Memory B cell (primary cell): ENCODE results near the gene GMIP.

Experiments used
- ATAC-seq: fragments of 150-1000 bp; cut with Tn5 transposase; 2 replicates; pipeline ENCODE4 v1.10.0; 2021; ENCODE audit warnings: low read depth, mild to moderate bottlenecking, moderate library complexity
- DNase-seq, 2 donors: peaks; one replicate each; pipeline ENCODE4 v3.0.0; 2022; ENCODE audit warnings: low spot score in 2 of 2
- H3K27ac Mint-ChIP-seq: one replicate; pipeline ENCODE4 v1.8.0; 2022; ENCODE audit warnings: mild to moderate bottlenecking, moderate library complexity, mixed read lengths
- H3K27me3 Mint-ChIP-seq: one replicate; pipeline ENCODE4 v1.8.0; 2022; ENCODE audit warnings: mixed read lengths
- H3K36me3 Mint-ChIP-seq: one replicate; pipeline ENCODE4 v1.8.0; 2022; ENCODE audit warnings: mild to moderate bottlenecking, mixed read lengths
- H3K4me1 Mint-ChIP-seq: one replicate; pipeline ENCODE4 v1.8.0; 2022; ENCODE audit warnings: mixed read lengths
- H3K4me3 Mint-ChIP-seq: one replicate; pipeline ENCODE4 v1.8.0; 2022; ENCODE audit warnings: mild to moderate bottlenecking, moderate library complexity, mixed read lengths
- H3K9me3 Mint-ChIP-seq: one replicate; pipeline ENCODE4 v1.8.0; 2022; ENCODE audit warnings: mixed read lengths

Gene GMIP

GRCh38 chr19:19653597-19654147 is 10.2 kb upstream of the GMIP start:
- DNase-seq (no peak), ATAC-seq (no peak)
- no peaks in the 10 kb centered on the region for H3K27me3 Mint-ChIP-seq
- H3K4me3 Mint-ChIP-seq, result no peak overlapping the region
- H3K9me3 Mint-ChIP-seq, result no peaks in the 10 kb centered on the region
- peaks cover 46% of the 10 kb centered on the region for H3K36me3 Mint-ChIP-seq
- no peak overlapping the region for H3K27ac Mint-ChIP-seq
- peaks cover 6% of the 10 kb centered on the region for H3K4me1 Mint-ChIP-seq

GRCh38 chr19:19652482-19653295 is 9.2 kb upstream of the GMIP start:
- Mint-ChIP-seq H3K4me1 (peaks cover 6% of the 10 kb centered on the region), H3K27ac (peak overlapping the region; percentile 53), H3K36me3 (peaks cover 41% of the 10 kb centered on the region), H3K9me3 (no peaks in the 10 kb centered on the region), H3K4me3 (no peak overlapping the region), H3K27me3 (no peaks in the 10 kb centered on the region)
- DNase-seq, result no peak
- ATAC-seq, result no peak

- ATAC-seq (no peak), DNase-seq (no peak)
- peaks cover 38% of the 10 kb centered on the region for H3K36me3 Mint-ChIP-seq
- no peak overlapping the region for H3K4me3 Mint-ChIP-seq
- H3K27me3 Mint-ChIP-seq, result no peaks in the 10 kb centered on the region
- H3K4me1 Mint-ChIP-seq, result peaks cover 4% of the 10 kb centered on the region
- H3K9me3 Mint-ChIP-seq, result no peaks in the 10 kb centered on the region
- no peak overlapping the region for H3K27ac Mint-ChIP-seq
These were observed 7.6 kb upstream of the GMIP start for GRCh38 chr19:19651076-19651475.

GRCh38 chr19:19650331-19650730 is 6.9 kb upstream of the GMIP start:
- Mint-ChIP-seq H3K27me3 (no peaks in the 10 kb centered on the region), H3K4me3 (no peak overlapping the region), H3K4me1 (peaks cover 4% of the 10 kb centered on the region), H3K27ac (no peak overlapping the region), H3K36me3 (peaks cover 39% of the 10 kb centered on the region), H3K9me3 (no peaks in the 10 kb centered on the region)
- ATAC-seq, result no peak
- DNase-seq, result no peak

- H3K4me1 Mint-ChIP-seq, result peaks cover 4% of the 10 kb centered on the region
- no peak overlapping the region for H3K27ac Mint-ChIP-seq
- DNase-seq (no peak), ATAC-seq (no peak)
- no peaks in the 10 kb centered on the region for H3K9me3 Mint-ChIP-seq
- no peaks in the 10 kb centered on the region for H3K27me3 Mint-ChIP-seq
- H3K36me3 Mint-ChIP-seq, result peaks cover 36% of the 10 kb centered on the region
- H3K4me3 Mint-ChIP-seq, result no peak overlapping the region
These were observed 6.1 kb upstream of the GMIP start for GRCh38 chr19:19649580-19649995.

GRCh38 chr19:19649155-19649554 is 5.7 kb upstream of the GMIP start:
- no peaks in the 10 kb centered on the region for H3K9me3 Mint-ChIP-seq

GRCh38 chr19:19647037-19647835 is 3.8 kb upstream of the GMIP start:
- Mint-ChIP-seq H3K9me3 (no peaks in the 10 kb centered on the region), H3K4me1 (peaks cover 12% of the 10 kb centered on the region), H3K27me3 (no peaks in the 10 kb centered on the region), H3K36me3 (peaks cover 23% of the 10 kb centered on the region), H3K4me3 (no peak overlapping the region), H3K27ac (peak overlapping the region; percentile 24)
- DNase-seq (no peak), ATAC-seq (no peak)

More at GRCh38 chr19:19649155-19649554, 5.7 kb upstream of the GMIP start:
- no peak for DNase-seq
- H3K27ac Mint-ChIP-seq, result no peak overlapping the region
- H3K36me3 Mint-ChIP-seq, result peaks cover 35% of the 10 kb centered on the region
- peaks cover 4% of the 10 kb centered on the region for H3K4me1 Mint-ChIP-seq
- H3K4me3 Mint-ChIP-seq, result no peak overlapping the region
- no peaks in the 10 kb centered on the region for H3K27me3 Mint-ChIP-seq
- ATAC-seq, result no peak

GRCh38 chr19:19645233-19645870 is 1.9 kb upstream of the GMIP start:
- H3K27ac Mint-ChIP-seq, result no peak overlapping the region
- no peaks in the 10 kb centered on the region for H3K9me3 Mint-ChIP-seq
- peaks cover 14% of the 10 kb centered on the region for H3K4me1 Mint-ChIP-seq
- peaks cover 19% of the 10 kb centered on the region for H3K36me3 Mint-ChIP-seq
- DNase-seq (no peak), ATAC-seq (no peak)
- no peak overlapping the region for H3K4me3 Mint-ChIP-seq
- no peaks in the 10 kb centered on the region for H3K27me3 Mint-ChIP-seq

- Mint-ChIP-seq H3K27me3 (no peaks in the 10 kb centered on the region), H3K27ac (peak overlapping the region; percentile 97), H3K36me3 (peaks cover 19% of the 10 kb centered on the region), H3K4me3 (peak overlapping the region; percentile 98), H3K9me3 (no peaks in the 10 kb centered on the region), H3K4me1 (peaks cover 17% of the 10 kb centered on the region)
- DNase-seq (no peak), ATAC-seq (no peak)
These were observed 564 bp upstream of the GMIP start for GRCh38 chr19:19644054-19644388.

GRCh38 chr19:19642506-19643157 is 825 bp downstream of the GMIP start:
- Mint-ChIP-seq H3K27me3 (no peaks in the 10 kb centered on the region), H3K9me3 (no peaks in the 10 kb centered on the region), H3K4me1 (peaks cover 17% of the 10 kb centered on the region), H3K4me3 (peak overlapping the region; percentile 98), H3K27ac (peak overlapping the region; percentile 97), H3K36me3 (peaks cover 21% of the 10 kb centered on the region)
- DNase-seq (no peak), ATAC-seq (no peak)

GRCh38 chr19:19637523-19638251 is 5.8 kb downstream of the GMIP start:
- no peak overlapping the region for H3K27ac Mint-ChIP-seq
- H3K9me3 Mint-ChIP-seq, result no peaks in the 10 kb centered on the region
- no peak for ATAC-seq
- peaks cover 28% of the 10 kb centered on the region for H3K4me1 Mint-ChIP-seq
- H3K4me3 Mint-ChIP-seq, result no peak overlapping the region
- DNase-seq, result no peak
- H3K27me3 Mint-ChIP-seq, result no peaks in the 10 kb centered on the region
- H3K36me3 Mint-ChIP-seq, result peaks cover 42% of the 10 kb centered on the region

- DNase-seq, result no peak
- no peak for ATAC-seq
- H3K4me3 Mint-ChIP-seq, result no peak overlapping the region
- no peaks in the 10 kb centered on the region for H3K27me3 Mint-ChIP-seq
- no peak overlapping the region for H3K27ac Mint-ChIP-seq
- peaks cover 43% of the 10 kb centered on the region for H3K36me3 Mint-ChIP-seq
- H3K4me1 Mint-ChIP-seq, result peaks cover 23% of the 10 kb centered on the region
- H3K9me3 Mint-ChIP-seq, result no peaks in the 10 kb centered on the region
These were observed 6.3 kb downstream of the GMIP start for GRCh38 chr19:19637186-19637522.

GRCh38 chr19:19636573-19637185 is 6.8 kb downstream of the GMIP start:
- no peaks in the 10 kb centered on the region for H3K27me3 Mint-ChIP-seq
- no peaks in the 10 kb centered on the region for H3K9me3 Mint-ChIP-seq
- DNase-seq (no peak), ATAC-seq (no peak)
- no peak overlapping the region for H3K27ac Mint-ChIP-seq
- peaks cover 43% of the 10 kb centered on the region for H3K36me3 Mint-ChIP-seq
- peaks cover 21% of the 10 kb centered on the region for H3K4me1 Mint-ChIP-seq
- no peak overlapping the region for H3K4me3 Mint-ChIP-seq
